GM12891 (cell line): ENCODE measurements around the gene G0S2.

Experiments
- POLR2A ChIP-seq: IDR thresholded peaks from 2 replicates; pipeline ENCODE4 v1.6.1; 2011; ENCODE audit warnings: low read depth, low read length, control low read depth
- POLR2AphosphoS5 ChIP-seq: IDR thresholded peaks from 2 replicates; pipeline ENCODE4 v1.6.1; 2011; ENCODE audit warnings: low read depth, low read length, control low read depth
- SPI1 ChIP-seq: IDR thresholded peaks from 2 replicates; pipeline ENCODE4 v1.6.1; 2011; ENCODE audit warnings: low read depth, low read length, control low read depth
- TAF1 ChIP-seq: IDR thresholded peaks from 2 replicates; pipeline ENCODE4 v1.6.1; 2011; ENCODE audit warnings: low read depth, low read length, control low read depth

GRCh38 chr1:209703834-209704504 is 28.8 kb downstream of the G0S2 start:
- TF ChIP-seq POLR2A (no peak), TAF1 (no peak), POLR2AphosphoS5 (no peak), SPI1 (no peak)
